Gastrocnemius medialis (tissue), 4 donors: ENCODE results near the gene ANKRD23.

Experiments used
- POLR2A ChIP-seq, 2 donors: fragments of 450-650 bp; IDR thresholded peaks; one replicate each; pipeline ENCODE4 v1.6.1; 2017; ENCODE audit warnings: antibody characterized with exemption in 2 of 2, mild to moderate bottlenecking in 2 of 2, moderate library complexity in 2 of 2
- TF ChIP-seq, protein P1 (sequence below), 5 experiments: fragments of 450-650 bp in 3 of 5; fragments of 200-600 bp in 2 of 5; sonication (generic) in 2 of 5; IDR thresholded peaks in 4 of 5; conservative IDR thresholded peaks in 1 of 5; 1 replicate in 4 of 5; 2 replicates in 1 of 5; pipeline ENCODE4 v1.5.1; 2016 to 2019; ENCODE audit warnings: antibody characterized with exemption in 5 of 5, mild to moderate bottlenecking in 3 of 5, moderate library complexity in 3 of 5

DNA sequence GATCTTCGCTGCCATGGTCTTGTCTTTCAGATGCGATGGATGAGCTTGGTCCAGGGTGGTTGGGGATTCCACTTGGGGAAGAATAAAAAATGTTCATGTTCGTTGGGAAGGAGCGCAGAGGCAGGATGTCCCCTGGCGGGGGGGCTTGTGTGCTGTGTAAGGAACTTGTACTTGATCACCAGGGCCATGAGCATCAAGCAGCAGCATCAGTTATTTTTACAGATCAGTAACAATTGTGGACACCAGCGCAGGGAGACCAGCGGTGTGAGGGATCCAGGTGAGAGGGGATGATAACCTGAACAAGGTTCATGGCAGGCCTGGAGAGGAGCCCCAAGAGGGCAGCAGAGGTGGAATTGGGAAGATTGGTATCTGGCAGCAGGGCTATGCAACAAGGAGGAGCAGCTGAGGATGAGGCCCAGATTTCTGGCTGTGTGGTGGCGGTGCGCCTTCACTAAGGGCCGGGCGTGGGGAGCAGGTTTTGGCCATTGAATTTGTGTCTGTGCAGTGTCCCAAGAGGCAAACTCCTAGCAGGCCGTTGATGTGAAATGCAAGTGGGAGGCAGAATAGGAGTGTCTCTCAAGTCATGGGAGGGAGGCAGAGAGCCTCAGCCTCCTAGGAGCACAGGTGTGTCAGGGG is 23.8 kb downstream of the ANKRD23 start:
- TF ChIP-seq, protein P1, sequence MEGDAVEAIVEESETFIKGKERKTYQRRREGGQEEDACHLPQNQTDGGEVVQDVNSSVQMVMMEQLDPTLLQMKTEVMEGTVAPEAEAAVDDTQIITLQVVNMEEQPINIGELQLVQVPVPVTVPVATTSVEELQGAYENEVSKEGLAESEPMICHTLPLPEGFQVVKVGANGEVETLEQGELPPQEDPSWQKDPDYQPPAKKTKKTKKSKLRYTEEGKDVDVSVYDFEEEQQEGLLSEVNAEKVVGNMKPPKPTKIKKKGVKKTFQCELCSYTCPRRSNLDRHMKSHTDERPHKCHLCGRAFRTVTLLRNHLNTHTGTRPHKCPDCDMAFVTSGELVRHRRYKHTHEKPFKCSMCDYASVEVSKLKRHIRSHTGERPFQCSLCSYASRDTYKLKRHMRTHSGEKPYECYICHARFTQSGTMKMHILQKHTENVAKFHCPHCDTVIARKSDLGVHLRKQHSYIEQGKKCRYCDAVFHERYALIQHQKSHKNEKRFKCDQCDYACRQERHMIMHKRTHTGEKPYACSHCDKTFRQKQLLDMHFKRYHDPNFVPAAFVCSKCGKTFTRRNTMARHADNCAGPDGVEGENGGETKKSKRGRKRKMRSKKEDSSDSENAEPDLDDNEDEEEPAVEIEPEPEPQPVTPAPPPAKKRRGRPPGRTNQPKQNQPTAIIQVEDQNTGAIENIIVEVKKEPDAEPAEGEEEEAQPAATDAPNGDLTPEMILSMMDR (IDR thresholded peaks at IDR 0.05 in 4 of 5, conservative IDR thresholded peaks at IDR 0.05 in 1 of 5): no peak
- no peak for TF ChIP-seq POLR2A (IDR thresholded peaks at IDR 0.05)
